Myocyte (in vitro differentiated cells): Measurements from ENCODE around the gene FOXM1. TPM values are rescaled to one million over a fixed set of nuclear protein-coding genes. Genes with fewer than 3 reads are reported as not detected.
A peak's percentile ranks its signal among the peaks of the same experiment; 100 is the strongest.
"Not testable (repeated sequence)": the region's sequence is repeated elsewhere in the genome, so short reads cannot be mapped to it uniquely, and the experiment has no call there.

Experiments
- DNase-seq: peaks from one replicate; pipeline ENCODE4 v3.0.0-alpha.2; 2012; ENCODE audit warnings: low read depth
- total RNA-seq: library from RNA; depleted of rRNA; stranded (reverse); fragments of >200 nt; gene quantifications from 2 replicates; pipeline ENCODE4 v1.2.3, GENCODE V29; 2014

Gene FOXM1
- total RNA-seq, 1 donor from 2014 or later: 1.3 TPM

DNA sequence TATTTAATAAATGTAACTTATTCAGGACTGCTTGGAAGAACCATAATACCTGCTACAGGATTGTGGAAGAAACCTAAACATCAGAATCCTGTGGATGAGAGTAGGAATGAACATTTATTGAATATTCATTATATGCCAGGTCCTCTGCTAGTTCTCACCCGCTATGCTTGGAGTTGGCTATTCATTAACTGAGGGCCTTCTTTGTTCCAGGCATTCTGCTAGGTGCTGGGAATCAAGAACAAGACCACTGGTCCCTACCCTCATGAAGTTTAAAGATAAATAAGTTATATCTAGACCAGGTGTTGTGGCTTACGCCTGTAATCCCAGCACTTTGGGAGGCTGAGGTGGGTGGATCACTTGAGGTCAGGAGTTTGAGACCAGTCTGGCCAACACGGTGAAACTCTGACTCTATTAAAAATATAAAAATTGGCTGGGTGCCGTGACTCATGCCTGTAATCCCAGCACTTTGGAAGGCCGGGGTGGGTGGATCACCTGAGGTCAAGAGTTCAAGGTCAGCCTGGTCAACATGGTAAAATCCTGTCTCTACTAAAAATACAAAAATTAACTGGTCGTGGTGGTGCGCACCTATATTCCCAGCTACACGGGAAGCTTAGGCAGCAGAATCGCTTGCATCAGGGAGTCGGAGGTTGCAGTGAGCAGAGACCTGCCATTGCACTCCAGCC lies 9.9 kb upstream of the FOXM1 start:
- no peak for DNase-seq

- no peak for DNase-seq
These were observed 7.8 kb upstream of the FOXM1 start for GRCh38 chr12:2884810-2885209.

DNA sequence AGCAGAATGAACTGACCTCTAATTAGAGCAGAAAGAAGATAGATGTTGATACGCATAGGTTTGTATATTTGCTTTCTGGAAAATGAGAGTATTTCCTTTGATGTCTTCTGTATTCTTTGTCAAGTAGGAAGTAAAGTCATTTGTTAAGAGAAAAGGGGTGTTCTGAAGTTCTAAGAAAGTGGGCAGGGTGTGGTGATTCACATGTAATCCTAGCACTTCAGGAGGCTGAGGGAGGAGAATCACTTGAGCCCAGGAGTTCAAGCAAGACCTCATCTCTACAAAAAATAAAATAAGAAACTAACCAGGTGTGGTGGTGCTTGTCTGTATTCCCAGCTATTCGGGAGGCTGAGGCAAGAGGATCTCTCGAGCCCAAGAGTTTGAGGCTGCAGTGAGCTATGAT lies 2.9 kb upstream of the FOXM1 start:
- no peak for DNase-seq

- DNase-seq: peak; percentile 12
These were observed 1.2 kb upstream of the FOXM1 start for GRCh38 chr12:2877953-2878732.

- no peak for DNase-seq
These were observed 435 bp downstream of the FOXM1 start for GRCh38 chr12:2876431-2877046.

- not testable (repeated sequence) for DNase-seq
These were observed 7.9 kb downstream of the FOXM1 start for GRCh38 chr12:2868986-2869632.

DNA sequence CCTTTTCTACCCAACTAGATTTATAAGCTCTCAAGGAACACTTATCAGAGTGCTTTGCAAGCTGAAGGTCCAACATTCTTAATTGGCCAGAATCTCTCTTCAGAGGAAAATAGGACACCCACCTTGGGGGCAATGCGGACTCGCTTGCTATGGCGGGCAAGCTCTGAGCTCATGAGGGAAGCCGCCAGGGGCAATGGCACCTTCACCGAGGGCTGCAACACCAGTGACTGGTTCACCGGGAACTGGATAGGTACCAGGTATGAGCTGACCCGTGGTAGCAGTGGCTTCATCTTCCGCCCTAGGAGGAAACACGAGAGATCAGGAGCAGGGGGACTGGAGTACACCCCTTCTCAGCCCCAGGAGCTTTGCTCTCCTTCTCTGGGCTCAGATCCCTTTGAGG lies 12.8 kb downstream of the FOXM1 start:
- no peak for DNase-seq

DNA sequence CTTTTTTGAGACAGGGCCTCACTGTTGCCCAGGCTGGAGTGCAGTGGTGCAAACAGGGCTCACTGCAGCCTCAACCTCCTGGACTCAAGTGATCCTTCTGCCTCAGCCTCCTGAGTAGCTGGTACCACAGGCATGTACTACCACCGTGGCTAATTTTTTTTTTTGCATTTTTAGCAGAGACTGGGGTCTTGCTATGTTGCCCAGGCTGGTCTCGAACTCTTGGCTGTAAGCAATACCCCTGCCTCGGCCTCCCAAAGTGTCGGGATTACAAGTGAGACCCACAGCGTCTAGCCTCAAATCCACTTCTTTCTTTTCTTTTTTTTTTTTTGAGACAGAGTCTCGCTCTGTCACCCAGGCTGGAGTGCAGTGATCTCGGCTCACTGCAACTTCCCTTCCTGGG lies 13.6 kb downstream of the FOXM1 start:
- not testable (repeated sequence) for DNase-seq

GRCh38 chr12:2862876-2863275 lies 14.1 kb downstream of the FOXM1 start:
- DNase-seq: no peak

GRCh38 chr12:2860170-2860569 lies 16.8 kb downstream of the FOXM1 start:
- no peak for DNase-seq

DNA sequence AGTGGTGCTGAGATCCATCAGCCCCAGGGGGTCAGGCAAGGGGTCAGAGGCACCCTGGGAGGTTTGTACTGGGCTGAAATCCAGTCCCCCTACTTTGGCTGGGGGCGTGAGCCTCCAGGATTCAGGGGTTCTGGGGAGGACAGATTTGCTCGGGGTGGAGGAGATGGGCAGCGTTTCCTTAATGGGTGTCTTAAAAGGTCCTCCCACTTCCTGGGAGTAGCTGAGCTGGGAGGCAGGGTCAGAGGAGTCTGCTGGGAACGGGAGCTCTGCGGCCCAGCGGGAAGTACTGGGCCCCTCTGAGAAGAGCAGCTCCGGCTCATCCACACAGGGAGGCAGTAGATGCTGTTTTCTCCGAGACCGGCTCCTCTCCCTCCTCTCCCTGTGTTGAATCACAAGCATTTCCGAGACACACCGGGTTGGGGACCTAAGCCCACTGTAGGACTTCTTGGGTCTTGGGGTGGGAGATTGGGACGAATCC lies 18.0 kb downstream of the FOXM1 start:
- DNase-seq: no peak

DNA sequence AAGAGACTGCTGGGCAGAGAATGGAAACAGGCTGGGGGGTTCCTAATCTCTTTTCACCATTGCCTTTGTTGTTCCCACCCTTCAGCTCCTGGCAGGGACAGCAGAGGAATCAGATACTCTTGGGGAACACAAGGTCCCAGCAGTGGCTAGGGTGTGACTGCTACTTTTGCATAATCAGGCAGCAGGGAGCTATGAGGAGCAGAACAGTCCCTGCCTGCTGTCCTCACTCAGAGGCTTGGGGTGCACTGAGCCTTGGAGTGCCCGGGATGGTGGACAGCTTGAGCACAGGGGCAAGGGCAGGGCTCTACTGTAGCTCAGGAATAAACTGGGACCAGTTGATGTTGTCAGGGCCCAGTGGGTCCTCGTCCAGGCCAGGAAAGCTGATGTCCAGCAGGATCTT lies 18.6 kb downstream of the FOXM1 start:
- no peak for DNase-seq

DNA sequence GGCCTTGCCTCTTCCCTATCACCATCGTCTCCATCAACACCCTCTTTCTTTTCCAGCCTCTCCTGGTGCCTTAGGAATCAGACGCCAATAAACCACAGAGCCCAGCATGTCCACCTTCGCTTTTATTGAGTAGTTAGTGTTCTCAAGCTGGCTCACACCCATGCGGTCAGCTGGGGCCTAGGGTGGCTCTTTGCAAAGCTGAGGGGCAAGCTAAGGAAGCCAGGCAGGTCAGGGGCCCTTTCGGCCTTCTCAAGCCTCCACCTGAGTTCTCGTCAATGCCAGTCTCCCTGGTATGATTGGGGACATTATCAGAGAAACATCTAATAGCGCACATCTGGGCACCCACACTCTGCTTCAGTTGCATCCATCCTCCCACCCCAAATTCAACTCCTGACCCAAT lies 19.4 kb downstream of the FOXM1 start:
- no peak for DNase-seq

DNA sequence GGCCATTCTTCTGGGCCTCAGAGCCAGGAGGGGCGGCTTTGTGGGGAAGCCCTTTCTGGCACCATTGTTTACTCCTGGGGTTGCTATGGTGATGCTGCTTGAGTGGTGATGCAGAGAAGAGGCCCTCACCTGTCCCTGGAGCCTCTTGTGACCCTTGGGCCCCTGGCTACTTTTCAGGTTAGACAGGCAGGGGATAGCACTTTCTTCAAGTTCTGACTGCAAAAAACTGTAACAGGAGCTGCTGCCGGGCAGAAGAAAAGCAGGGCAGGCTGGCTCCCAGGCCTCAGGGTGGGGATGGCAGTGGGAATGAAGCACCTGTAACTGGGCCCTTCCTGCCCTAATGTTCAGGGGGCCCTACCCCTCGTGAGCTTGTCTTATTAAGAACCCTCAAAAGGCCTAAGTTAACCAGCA lies 19.9 kb downstream of the FOXM1 start, which contains the start of gene TEX52:
Gene TEX52 (minus strand): TSS at position 19 of the 411 bp plus-strand sequence. CDS start 13 bp downstream, at position 6.
- DNase-seq: no peak

GRCh38 chr12:2856051-2856450 lies 20.9 kb downstream of the FOXM1 start:
- DNase-seq: peak; percentile 72

DNA sequence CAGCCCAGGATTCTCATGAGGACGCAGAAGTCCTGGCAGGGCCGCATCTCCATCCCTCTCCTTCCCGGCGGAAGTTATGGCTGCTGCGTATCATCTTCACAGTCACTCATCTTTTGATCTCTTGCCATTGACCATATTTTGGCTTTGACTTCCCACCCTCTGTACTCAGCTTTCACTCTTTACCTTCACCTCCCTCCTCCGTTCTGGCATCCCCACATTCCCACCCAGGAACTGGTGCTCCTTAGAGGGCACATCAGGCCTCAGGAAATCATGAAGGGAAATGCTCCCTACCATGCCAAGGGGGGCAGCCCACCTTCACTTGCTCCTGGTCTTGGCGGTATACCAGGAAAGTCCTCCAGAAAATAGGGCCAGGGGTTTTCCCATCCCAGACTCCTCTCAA lies 21.4 kb downstream of the FOXM1 start:
- no peak for DNase-seq

GRCh38 chr12:2854669-2855453 lies 22.1 kb downstream of the FOXM1 start:
- DNase-seq: no peak

DNA sequence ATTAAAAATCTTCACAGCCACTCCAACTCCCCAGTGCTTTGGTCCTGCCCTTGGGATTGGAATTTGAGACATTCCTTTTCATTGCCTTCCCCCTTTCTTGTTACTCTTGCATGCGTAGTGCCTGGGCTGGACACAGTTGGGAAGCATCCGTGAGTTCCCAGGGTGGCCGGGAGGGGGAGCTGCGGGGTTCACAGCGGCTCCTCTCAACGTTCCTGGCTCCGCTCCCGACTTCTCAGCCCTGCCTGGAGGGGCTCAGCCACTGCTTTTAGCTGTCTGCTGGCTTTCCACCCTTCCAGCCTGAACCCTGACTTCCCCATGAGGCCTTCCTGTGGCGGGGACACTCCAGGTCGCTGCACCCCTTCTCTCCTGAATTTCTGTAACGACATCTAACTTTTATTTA lies 23.3 kb downstream of the FOXM1 start:
- peak; percentile 71 for DNase-seq

DNA sequence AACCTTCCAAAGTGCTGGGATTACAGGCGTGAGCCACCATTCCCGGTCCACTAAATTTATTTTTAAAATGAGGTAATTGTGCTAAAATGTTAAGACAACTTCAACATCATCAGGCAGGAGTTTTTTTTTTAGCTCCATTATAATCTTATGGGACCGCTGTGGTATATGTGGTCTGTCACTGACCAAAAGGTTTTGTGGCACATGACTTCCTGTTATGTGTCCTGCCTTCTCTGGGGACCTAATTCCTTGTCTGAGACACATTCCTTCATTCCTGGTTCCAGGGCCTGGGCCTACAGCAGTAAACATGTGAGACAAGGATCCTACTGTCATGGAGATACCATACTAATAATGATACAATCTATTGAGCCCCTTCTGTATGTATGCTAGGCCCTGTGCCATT lies 25.0 kb downstream of the FOXM1 start:
- peak; percentile 67 for DNase-seq

DNA sequence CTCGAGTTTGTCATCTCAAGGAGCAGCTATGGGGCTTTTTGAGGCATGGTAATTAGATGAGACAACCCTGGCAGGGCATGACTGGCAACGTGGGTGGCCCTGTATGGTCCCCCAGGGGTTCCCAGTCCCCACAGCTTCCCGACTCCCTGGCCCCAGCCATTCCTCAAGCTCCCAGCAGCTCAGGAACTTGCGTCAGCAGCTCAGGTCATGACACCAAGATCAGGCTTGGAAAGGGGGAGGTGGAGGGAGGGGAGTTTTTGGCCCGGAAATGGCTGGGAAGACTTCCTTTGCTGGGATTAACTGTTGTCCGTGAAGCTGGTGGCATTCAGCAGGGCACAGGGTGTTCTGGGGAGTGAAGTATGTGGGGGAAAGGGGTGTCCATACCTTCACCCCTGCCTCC lies 31.7 kb downstream of the FOXM1 start:
- DNase-seq: no peak

DNA sequence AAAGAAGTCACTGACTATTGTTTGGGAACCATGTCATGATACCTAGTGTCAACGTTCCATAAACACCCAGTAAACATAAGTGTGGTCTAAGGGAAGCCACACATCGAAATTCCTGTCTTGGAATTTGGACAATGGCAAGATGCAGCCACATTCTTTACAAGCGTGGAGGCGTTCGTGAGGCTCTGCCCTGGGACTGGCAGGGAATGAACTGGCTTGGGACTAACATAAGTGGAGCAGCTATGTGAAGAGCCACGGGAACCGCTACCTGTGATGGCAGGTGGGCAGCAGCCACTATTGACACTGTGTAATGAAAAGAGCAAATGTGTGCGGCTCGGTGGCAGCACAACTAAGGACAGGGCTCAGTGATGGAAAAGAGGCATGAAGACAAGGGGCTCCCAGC lies 32.2 kb downstream of the FOXM1 start:
- peak; percentile 29 for DNase-seq
